GM12891 (cell line): ENCODE results near the gene PPP1R1C.
"Not testable (repeated sequence)": the region's sequence is repeated elsewhere in the genome, so short reads cannot be mapped to it uniquely, and the experiment has no call there.

Experiments used
- DNase-seq: peaks from one replicate; pipeline ENCODE4 v3.0.0; 2011; ENCODE audit warnings: low spot score; ENCODE audit not compliant: insufficient read length
- FAIRE-seq: peaks from 2 replicates; lab custom pipeline; 2011; peaks lifted over from hg19 to GRCh38; lab: Jason Lieb, UNC
- PAX5 ChIP-seq: IDR thresholded peaks from 2 replicates; pipeline ENCODE4 v1.6.1; 2011; ENCODE audit warnings: low read length, moderate library complexity, mild to moderate bottlenecking; ENCODE audit not compliant: insufficient read depth, severe bottlenecking
- POLR2A ChIP-seq: IDR thresholded peaks from 2 replicates; pipeline ENCODE4 v1.6.1; 2011; ENCODE audit warnings: low read depth, low read length, control low read depth
- POLR2AphosphoS5 ChIP-seq: IDR thresholded peaks from 2 replicates; pipeline ENCODE4 v1.6.1; 2011; ENCODE audit warnings: low read depth, low read length, control low read depth
- POU2F2 ChIP-seq: IDR thresholded peaks from 2 replicates; pipeline ENCODE4 v1.6.1; 2011; ENCODE audit warnings: low read depth, mild to moderate bottlenecking, control low read depth, low read length, moderate library complexity
- SPI1 ChIP-seq: IDR thresholded peaks from 2 replicates; pipeline ENCODE4 v1.6.1; 2011; ENCODE audit warnings: low read depth, low read length, control low read depth
- TAF1 ChIP-seq: IDR thresholded peaks from 2 replicates; pipeline ENCODE4 v1.6.1; 2011; ENCODE audit warnings: low read depth, low read length, control low read depth

The PPP1R1C gene

GRCh38 chr2:182014284-182014683 lies 28.6 kb downstream of the PPP1R1C start:
- FAIRE-seq (no peak), DNase-seq (no peak)
- TF ChIP-seq TAF1: no peak
- no peak for TF ChIP-seq POU2F2
- TF ChIP-seq SPI1: no peak
- TF ChIP-seq POLR2A: no peak
- TF ChIP-seq POLR2AphosphoS5: no peak
- no peak for TF ChIP-seq PAX5

- no peak for DNase-seq
- no peak for FAIRE-seq
- no peak for TF ChIP-seq POU2F2
- TF ChIP-seq PAX5: no peak
- TF ChIP-seq TAF1: no peak
- no peak for TF ChIP-seq POLR2AphosphoS5
- TF ChIP-seq SPI1: no peak
- no peak for TF ChIP-seq POLR2A
These were observed 29.9 kb downstream of the PPP1R1C start for GRCh38 chr2:182015334-182016109.

DNA sequence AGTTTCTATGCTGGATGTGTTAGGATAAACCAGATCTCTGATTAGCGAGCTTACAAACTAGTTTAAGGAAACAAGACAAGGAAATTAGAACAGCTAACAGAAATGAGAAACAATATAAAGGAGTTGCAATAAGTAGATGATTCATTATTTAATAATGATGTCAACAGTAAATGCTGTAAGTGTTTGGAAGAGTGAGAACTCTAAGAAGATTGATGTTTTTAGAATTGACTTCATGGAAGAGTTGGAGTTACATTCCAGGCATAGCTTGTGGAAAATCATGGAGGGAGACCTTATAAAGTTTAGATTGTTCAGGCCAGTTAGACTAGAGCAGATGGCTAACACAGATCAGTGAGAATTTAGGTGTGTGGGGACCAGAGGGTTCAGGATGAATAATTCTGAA lies 32.6 kb downstream of the PPP1R1C start:
- FAIRE-seq: no peak
- no peak for DNase-seq
- TF ChIP-seq SPI1: no peak

DNA sequence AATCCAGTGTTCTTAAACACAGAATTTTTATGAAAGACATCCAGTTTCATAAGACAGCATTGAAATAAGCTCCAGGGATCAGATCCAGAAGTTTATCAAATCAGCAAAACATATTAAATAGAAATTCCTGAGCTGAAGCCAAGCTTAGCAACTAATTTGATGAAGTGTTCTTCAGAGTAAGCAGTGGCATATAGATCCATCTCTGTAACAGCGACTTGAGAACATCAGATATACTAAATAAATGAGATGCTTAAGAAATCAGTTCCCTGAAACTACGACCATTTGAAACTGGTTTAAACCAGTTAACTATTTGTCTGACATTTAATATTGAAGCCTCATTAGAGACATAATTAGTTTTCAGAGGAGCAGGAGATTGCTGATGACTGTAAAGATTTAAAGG lies 34.1 kb downstream of the PPP1R1C start:
- DNase-seq: no peak
- FAIRE-seq: no peak
- TF ChIP-seq POU2F2 (no peak), POLR2AphosphoS5 (no peak), PAX5 (no peak), SPI1 (no peak), TAF1 (no peak), POLR2A (no peak)

DNA sequence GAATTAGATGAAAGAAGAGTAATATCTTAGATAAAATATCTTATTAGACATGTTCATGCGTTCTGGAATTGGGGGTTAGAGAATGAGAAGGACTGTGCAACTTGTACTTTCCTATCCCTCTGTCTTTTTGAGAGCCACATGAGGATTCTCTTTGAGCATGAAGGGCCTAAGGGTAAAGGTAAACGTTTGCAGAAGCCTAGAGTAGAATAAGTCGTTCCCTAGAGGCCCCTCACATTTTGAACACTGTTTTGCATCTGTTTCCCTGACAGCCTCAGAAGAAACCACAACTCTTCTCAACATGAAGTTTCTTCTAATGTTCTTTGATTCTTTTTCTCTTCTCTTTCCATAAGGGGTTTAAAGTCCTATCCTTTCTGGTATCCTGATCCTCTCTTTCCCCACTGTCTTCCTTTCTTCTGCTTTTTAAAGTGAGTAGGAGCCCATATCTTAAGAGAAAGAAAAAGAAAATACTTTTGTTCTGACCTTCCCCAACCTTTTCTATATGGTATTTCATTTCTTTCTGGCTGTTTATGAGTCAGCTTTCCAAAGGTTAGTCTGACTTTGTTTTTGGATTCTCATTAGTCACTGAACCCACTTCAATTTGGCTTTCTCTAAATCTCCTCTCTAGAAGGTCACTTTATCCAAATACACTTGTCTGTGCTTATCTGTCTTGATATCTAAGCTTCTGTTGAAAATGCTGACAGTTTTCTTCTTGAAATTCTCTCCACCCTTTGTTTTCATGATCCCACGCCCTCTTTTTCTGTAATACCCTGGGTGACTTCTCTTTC lies 34.8 kb downstream of the PPP1R1C start:
- TF ChIP-seq POLR2AphosphoS5 (no peak), POU2F2 (no peak), SPI1 (no peak)
- DNase-seq (no peak), FAIRE-seq (no peak)

DNA sequence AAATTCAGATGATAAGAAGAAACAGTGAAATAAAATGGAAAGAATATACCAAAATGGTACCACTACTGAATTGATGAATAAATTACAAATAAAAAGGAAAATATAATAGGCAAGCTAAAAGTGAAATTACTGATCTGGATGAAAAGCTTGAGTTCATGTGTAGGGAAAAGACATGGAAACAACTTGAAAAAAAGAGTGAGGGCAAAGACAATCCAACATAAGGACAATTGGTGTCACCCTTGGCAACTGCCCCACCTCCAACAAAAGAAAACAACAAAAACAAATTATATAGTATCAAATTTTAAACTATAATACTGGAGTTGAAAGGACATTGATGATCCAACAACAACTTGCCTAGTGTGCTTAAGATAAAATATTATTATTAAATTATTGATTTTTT lies 37.6 kb downstream of the PPP1R1C start:
- TF ChIP-seq PAX5 (no peak), TAF1 (no peak), POLR2A (no peak), POLR2AphosphoS5 (no peak), SPI1 (no peak), POU2F2 (no peak)
- FAIRE-seq (no peak), DNase-seq (no peak)

GRCh38 chr2:182030875-182031274 lies 45.2 kb downstream of the PPP1R1C start:
- not testable (repeated sequence) for FAIRE-seq, DNase-seq

- TF ChIP-seq POU2F2 (no peak), SPI1 (no peak), POLR2AphosphoS5 (no peak), POLR2A (no peak), PAX5 (no peak), TAF1 (no peak)
- DNase-seq (no peak), FAIRE-seq (no peak)
These were observed 46.3 kb downstream of the PPP1R1C start for GRCh38 chr2:182031956-182032355.

- no peak for DNase-seq
- no peak for FAIRE-seq
- TF ChIP-seq TAF1: no peak
- TF ChIP-seq POU2F2: no peak
- TF ChIP-seq POLR2A: no peak
- no peak for TF ChIP-seq SPI1
- no peak for TF ChIP-seq PAX5
- no peak for TF ChIP-seq POLR2AphosphoS5
These were observed 47.8 kb downstream of the PPP1R1C start for GRCh38 chr2:182033449-182033848.

GRCh38 chr2:182038576-182038975 lies 52.9 kb downstream of the PPP1R1C start:
- no peak for DNase-seq
- TF ChIP-seq SPI1: no peak
- TF ChIP-seq PAX5: no peak
- FAIRE-seq: no peak
